Activated CD4-positive, CD25-positive, alpha-beta regulatory T cell treated with anti-CD3 and anti-CD28 coated beads, Interleukin-2, amount 50 U/mL, for 16 hours (primary cell): Measurements from ENCODE around the gene GATAD2B.
"Not testable (repeated sequence)": the region's sequence is repeated elsewhere in the genome, so short reads cannot be mapped to it uniquely, and the experiment has no call there.

ENCODE experiments used
- DNase-seq: peaks from one replicate; pipeline ENCODE4 v3.0.0-alpha.2; 2020; ENCODE audit warnings: low read depth, low spot score

Gene GATAD2B

GRCh38 chr1:153888533-153888932 lies 34.2 kb downstream of the GATAD2B start:
- no peak for DNase-seq

GRCh38 chr1:153886127-153886526 lies 36.6 kb downstream of the GATAD2B start:
- DNase-seq, result no peak

GRCh38 chr1:153883223-153883622 lies 39.5 kb downstream of the GATAD2B start:
- no peak for DNase-seq

GRCh38 chr1:153882296-153882912 lies 40.4 kb downstream of the GATAD2B start:
- DNase-seq, result no peak

GRCh38 chr1:153881751-153882150 lies 41.0 kb downstream of the GATAD2B start:
- DNase-seq, result no peak

- DNase-seq, result no peak
Observed at GRCh38 chr1:153880962-153881361, 41.8 kb downstream of the GATAD2B start.

GRCh38 chr1:153880024-153880423 lies 42.7 kb downstream of the GATAD2B start:
- DNase-seq, result no peak

- no peak for DNase-seq
Observed at GRCh38 chr1:153877112-153877511, 45.7 kb downstream of the GATAD2B start.

- no peak for DNase-seq
Observed at GRCh38 chr1:153872934-153873333, 49.8 kb downstream of the GATAD2B start.

- no peak for DNase-seq
Observed at GRCh38 chr1:153872331-153872730, 50.4 kb downstream of the GATAD2B start.

GRCh38 chr1:153869486-153869885 lies 53.3 kb downstream of the GATAD2B start:
- no peak for DNase-seq

- DNase-seq, result no peak
Observed at GRCh38 chr1:153866045-153866850, 56.5 kb downstream of the GATAD2B start.

GRCh38 chr1:153860285-153860684 lies 62.5 kb downstream of the GATAD2B start:
- DNase-seq, result no peak

- DNase-seq, result no peak
Observed at GRCh38 chr1:153857505-153857904, 65.3 kb downstream of the GATAD2B start.

- no peak for DNase-seq
Observed at GRCh38 chr1:153856763-153857162, 66.0 kb downstream of the GATAD2B start.

- DNase-seq, result no peak
Observed at GRCh38 chr1:153852170-153852569, 70.6 kb downstream of the GATAD2B start.

- DNase-seq, result no peak
Observed at GRCh38 chr1:153849487-153850185, 73.1 kb downstream of the GATAD2B start.

- DNase-seq, result no peak
Observed at GRCh38 chr1:153848805-153849204, 74.0 kb downstream of the GATAD2B start.

- DNase-seq, result no peak
Observed at GRCh38 chr1:153845158-153845557, 77.6 kb downstream of the GATAD2B start.

GRCh38 chr1:153844349-153844748 lies 78.4 kb downstream of the GATAD2B start:
- not testable (repeated sequence) for DNase-seq

GRCh38 chr1:153842006-153842471 lies 80.7 kb downstream of the GATAD2B start:
- no peak for DNase-seq

GRCh38 chr1:153841463-153841994 lies 81.2 kb downstream of the GATAD2B start:
- no peak for DNase-seq
